GM06990 (cell line): ENCODE results near the gene GAS7.

Experiments used
- DNase-seq: peaks from one replicate; pipeline ENCODE4 v3.0.0-alpha.2; 2011; ENCODE audit not compliant: insufficient read length; ENCODE audit errors: extremely low read depth
- H3K27me3 ChIP-seq: replicated peaks from 2 replicates; pipeline ENCODE4 v1.6.0; 2011; ENCODE audit warnings: low read length; ENCODE audit not compliant: control insufficient read depth, insufficient read depth
- H3K36me3 ChIP-seq: 2 replicates; pipeline ENCODE4 v1.5.1; 2011; ENCODE audit warnings: low read length; ENCODE audit not compliant: control insufficient read depth, insufficient read depth
- H3K4me3 ChIP-seq: replicated peaks from 2 replicates; pipeline ENCODE4 v1.5.1; 2011; ENCODE audit warnings: low read depth, mild to moderate bottlenecking, control low read depth, low read length
- TF ChIP-seq, protein P1 (sequence below): IDR thresholded peaks from 2 replicates; pipeline ENCODE4 v1.5.1; 2011; ENCODE audit warnings: low read length, control low read depth, mild to moderate bottlenecking, inconsistent platforms; ENCODE audit not compliant: insufficient read depth, poor library complexity, severe bottlenecking

Gene GAS7

DNA sequence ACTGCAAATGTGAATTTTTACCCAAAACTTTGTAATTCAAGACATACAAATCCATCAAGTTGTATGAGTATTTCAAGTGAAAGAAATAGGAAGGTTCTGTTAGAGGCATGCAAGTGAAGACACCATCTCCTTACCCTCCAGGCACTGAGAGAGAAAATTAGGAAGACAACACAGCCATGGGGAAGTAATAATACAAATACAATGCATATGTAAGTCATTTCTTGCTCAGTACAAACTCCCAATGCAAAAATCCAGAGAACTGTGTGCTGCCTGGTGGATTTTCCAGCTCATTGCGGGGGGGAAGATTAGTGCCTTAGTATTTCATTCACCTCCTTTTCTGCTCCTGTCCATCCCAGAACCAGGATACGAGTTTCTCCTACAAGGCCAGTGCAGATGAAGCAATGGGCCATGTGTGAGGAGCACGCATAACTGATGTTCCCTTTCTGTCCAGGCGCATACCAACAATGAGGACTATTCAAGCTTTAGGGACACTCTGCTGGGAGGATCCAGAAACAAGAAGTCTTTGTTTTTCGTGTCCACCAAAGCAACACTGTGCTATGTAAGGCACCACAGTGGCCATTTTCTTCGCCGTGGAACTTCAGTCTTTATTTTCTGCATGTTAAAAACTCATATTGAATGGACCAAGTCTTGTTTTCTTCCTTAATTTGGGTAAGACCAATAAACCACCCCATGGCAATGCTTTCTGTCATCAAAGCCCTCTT, 149.6 kb downstream of the GAS7 start:
- Histone ChIP-seq H3K36me3 (no peaks in the 10 kb centered on the region), H3K27me3 (no peaks in the 10 kb centered on the region), H3K4me3 (no peak overlapping the region; the same call in 1 of the 2 replicates)
- TF ChIP-seq, protein P1, sequence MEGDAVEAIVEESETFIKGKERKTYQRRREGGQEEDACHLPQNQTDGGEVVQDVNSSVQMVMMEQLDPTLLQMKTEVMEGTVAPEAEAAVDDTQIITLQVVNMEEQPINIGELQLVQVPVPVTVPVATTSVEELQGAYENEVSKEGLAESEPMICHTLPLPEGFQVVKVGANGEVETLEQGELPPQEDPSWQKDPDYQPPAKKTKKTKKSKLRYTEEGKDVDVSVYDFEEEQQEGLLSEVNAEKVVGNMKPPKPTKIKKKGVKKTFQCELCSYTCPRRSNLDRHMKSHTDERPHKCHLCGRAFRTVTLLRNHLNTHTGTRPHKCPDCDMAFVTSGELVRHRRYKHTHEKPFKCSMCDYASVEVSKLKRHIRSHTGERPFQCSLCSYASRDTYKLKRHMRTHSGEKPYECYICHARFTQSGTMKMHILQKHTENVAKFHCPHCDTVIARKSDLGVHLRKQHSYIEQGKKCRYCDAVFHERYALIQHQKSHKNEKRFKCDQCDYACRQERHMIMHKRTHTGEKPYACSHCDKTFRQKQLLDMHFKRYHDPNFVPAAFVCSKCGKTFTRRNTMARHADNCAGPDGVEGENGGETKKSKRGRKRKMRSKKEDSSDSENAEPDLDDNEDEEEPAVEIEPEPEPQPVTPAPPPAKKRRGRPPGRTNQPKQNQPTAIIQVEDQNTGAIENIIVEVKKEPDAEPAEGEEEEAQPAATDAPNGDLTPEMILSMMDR = no peak
- no peak for DNase-seq

DNA sequence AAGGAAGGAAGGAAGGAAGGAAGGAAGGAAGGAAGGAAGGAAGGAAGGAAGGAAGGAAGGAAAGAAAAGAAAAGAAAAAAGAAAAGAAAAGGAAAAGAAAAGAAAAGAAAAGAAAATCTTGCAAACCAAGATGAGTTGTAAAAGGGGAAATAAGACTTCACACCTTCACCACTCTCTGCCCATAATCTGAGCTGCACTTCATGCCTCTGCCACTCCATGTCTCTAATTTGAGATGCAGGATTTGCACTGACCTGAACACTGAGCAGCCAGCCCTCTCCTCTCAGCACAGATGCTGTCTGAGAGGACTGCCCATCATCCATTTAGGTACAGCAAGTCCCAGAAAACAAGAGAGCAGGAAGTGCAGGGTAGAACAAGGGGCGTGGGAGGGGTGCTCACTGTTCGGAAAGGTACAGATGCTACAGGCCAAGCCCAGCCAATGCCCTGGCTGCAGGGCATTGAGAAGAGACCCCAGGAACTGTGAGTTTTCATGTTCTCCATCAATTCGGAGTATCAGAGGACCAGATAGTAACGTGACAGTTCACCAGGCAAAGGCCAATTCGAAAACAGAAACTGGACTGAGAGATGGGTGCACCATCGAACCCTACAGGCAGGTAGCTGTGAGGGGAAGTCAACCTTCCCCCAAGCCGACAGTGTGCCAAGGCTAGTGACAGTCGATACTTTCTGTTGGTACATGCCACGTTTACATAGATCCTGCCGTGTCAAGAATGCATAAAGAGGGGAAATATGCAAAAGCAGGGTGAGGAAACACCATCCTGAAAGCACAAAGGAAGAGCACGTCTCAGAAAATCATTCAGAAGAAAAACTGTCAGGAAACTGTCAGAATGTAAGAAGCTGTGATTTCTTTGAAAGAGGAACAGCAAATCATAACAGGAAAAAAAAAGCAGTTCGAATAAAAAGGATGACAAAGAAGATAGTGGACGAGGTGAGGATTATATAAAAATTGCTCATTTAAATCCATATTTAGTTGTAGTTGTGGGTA, 151.3 kb downstream of the GAS7 start:
- TF ChIP-seq, protein P1 = no peak
- DNase-seq = peak; percentile 65
- Histone ChIP-seq H3K36me3 (no peaks in the 10 kb centered on the region), H3K4me3 (peak overlapping the region; percentile 56), H3K27me3 (no peaks in the 10 kb centered on the region)

DNA sequence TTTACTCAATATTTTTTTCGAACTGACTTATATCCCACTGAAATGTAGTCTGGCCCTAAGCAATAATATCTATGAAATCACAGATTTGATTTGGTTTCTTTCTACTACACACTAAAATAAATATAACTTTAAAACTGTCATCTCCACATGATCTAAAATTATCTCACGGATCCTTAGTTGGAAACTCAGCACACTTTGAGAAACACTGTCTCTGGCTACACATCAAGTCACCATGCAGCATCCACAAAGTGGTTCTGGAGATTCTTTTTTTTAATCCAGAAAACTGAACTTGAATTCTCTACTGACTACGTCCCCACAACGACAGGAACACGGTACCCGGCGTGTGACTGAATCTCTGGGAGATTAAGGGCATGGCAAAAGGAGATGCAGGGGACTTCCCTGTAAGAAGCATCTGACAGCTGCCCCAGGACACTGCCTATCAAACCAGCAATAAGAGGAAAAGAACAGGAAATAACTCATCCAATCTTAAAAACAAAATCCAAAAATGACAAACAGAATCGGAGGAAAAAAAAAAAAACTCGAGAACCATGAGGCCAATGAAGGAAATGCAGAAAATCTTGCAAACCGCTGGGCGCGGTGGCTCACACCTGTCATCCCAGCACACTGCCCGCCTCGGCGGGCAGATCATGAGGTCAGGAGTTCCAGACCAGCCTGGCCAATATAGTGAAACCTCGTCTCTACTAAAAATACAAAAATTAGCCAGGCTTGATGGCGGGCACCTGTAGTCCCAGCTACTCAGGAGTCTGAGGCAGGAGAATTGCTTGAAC, 152.3 kb downstream of the GAS7 start:
- H3K4me3 ChIP-seq = peak overlapping the region; percentile 17
- no peaks in the 10 kb centered on the region for H3K27me3 ChIP-seq
- DNase-seq = no peak
- TF ChIP-seq, protein P1 = no peak
- H3K36me3 ChIP-seq = no peaks in the 10 kb centered on the region

DNA sequence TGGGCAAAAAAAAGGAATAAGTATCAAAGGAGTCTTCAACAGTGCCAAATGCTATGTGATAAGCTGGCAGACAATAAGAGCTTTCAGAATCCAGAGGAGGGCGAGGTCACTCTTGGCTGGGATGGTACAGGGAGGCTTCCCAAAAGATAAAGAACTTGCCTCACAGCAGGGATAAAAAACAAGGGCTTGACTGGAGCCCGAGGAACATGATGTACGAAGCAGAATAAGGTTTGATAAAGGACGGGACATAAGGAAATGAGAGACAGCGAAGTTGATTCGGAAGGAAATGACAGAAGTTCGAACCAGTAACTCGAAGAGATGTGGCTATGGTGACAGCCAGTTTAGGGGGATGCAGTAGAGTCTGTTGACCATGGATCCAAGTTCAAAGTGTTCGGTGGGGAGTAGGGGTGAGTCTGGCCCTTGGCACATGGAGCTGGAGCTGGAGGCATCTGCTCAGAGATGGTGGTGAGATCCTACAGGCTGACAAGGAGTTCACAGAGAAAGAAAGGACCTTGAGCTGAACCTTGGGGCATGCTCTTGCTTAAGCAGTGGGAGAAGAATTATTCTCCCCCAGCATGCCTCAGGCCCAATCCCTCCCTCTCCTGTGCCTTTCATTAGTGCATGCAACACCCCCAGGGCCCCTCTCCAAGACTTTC, 155.7 kb downstream of the GAS7 start:
- H3K27me3 ChIP-seq = no peaks in the 10 kb centered on the region
- no peak for DNase-seq
- no peak overlapping the region for H3K4me3 ChIP-seq
- no peaks in the 10 kb centered on the region; the same call in 1 of the 2 replicates for H3K36me3 ChIP-seq
- TF ChIP-seq, protein P1 = no peak

DNA sequence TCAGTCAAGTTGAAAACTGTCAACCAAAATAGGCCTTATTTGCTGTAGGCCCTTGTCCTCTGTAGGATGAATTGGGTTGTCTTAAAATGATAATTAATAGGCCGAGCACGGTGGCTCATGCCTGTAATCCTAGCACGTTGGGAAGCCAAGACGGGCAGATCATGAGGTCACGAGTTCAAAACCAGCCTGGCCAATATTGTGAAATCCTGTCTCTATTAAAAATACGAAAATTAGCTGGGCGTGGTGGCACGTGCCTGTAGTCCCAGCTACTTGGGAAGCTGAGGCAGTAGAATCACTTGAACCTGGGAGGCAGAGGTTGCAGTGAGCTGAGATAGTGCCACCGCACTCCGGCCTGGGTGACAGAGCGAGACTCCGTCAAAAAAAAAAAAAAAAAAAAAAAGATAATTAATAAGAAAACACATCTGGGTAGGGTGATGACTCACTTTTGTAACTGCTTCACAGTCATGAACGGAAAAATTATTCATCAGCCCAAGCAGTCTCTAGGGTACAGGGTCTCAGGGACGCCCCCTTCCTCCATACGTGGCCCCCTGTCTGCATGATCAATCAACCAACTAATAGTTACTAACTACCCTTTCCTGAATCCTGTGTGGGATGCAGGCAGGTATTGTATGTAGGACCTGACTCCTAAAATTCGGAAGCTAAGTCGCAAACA, 156.4 kb downstream of the GAS7 start:
- TF ChIP-seq, protein P1 = no peak
- DNase-seq = peak; percentile 59
- Histone ChIP-seq H3K4me3 (no peak overlapping the region), H3K36me3 (no peaks in the 10 kb centered on the region; the same call in 1 of the 2 replicates), H3K27me3 (no peaks in the 10 kb centered on the region)
